DMS53 treated with DMSO at 0.1 percent for 48 hours (cell line): Measurements from ENCODE around the gene ZNF497.
"Not testable (repeated sequence)": the region's sequence is repeated elsewhere in the genome, so short reads cannot be mapped to it uniquely, and the experiment has no call there.

Experiments
- DNase-seq: peaks from one replicate; lab custom pipeline; 2025; ENCODE audit not compliant: unreplicated experiment; lab: John Stamatoyannopoulos, UW

Gene ZNF497

GRCh38 chr19:58394821-58395219, 32.3 kb upstream of the ZNF497 start:
- DNase-seq, result no peak

GRCh38 chr19:58393725-58394033, 31.1 kb upstream of the ZNF497 start:
- no peak for DNase-seq

- no peak for DNase-seq
Measured at GRCh38 chr19:58392945-58393724, 30.6 kb upstream of the ZNF497 start.

- no peak for DNase-seq
Measured at GRCh38 chr19:58388175-58388526, 25.6 kb upstream of the ZNF497 start.

GRCh38 chr19:58387338-58388174, 25.0 kb upstream of the ZNF497 start:
- DNase-seq, result no peak

GRCh38 chr19:58386576-58387337, 24.2 kb upstream of the ZNF497 start, which contains the start of gene RPS5:
Gene RPS5, plus strand, starts transcription at chr19:58387269. Its CDS starts 869 bp downstream, at chr19:58388138.
- DNase-seq, result peak; percentile 98

- DNase-seq, result no peak
Measured at GRCh38 chr19:58385891-58386575, 23.5 kb upstream of the ZNF497 start.

GRCh38 chr19:58385313-58385890, 22.9 kb upstream of the ZNF497 start:
- DNase-seq, result no peak

- DNase-seq, result no peak
Measured at GRCh38 chr19:58382997-58383603, 20.5 kb upstream of the ZNF497 start.

- no peak for DNase-seq
Measured at GRCh38 chr19:58381460-58382212, 19.1 kb upstream of the ZNF497 start.

- DNase-seq, result peak; percentile 99
Measured at GRCh38 chr19:58380662-58381459, 18.3 kb upstream of the ZNF497 start, which contains the start of gene ZNF837. Gene ZNF837, minus strand, starts transcription at chr19:58381030. Its CDS starts 11,698 bp downstream, at chr19:58369332.

- DNase-seq, result no peak
Measured at GRCh38 chr19:58380037-58380661, 17.6 kb upstream of the ZNF497 start.

- DNase-seq, result no peak
Measured at GRCh38 chr19:58379246-58379645, 16.7 kb upstream of the ZNF497 start.

- DNase-seq, result not testable (repeated sequence)
Measured at GRCh38 chr19:58376724-58377123, 14.2 kb upstream of the ZNF497 start.

GRCh38 chr19:58374200-58374599, 11.6 kb upstream of the ZNF497 start:
- no peak for DNase-seq

- no peak for DNase-seq
Measured at GRCh38 chr19:58372311-58373133, 10.0 kb upstream of the ZNF497 start.
